Astrocyte of the cerebellum (primary cell): ENCODE data around the gene H6PD.
"Not testable (repeated sequence)": the region's sequence is repeated elsewhere in the genome, so short reads cannot be mapped to it uniquely, and the experiment has no call there.

Experiments used
- DNase-seq: peaks from one replicate; pipeline ENCODE4 v3.0.0-alpha.2; 2011; ENCODE audit warnings: low read depth
- H3K4me3 ChIP-seq: 2 replicates; pipeline ENCODE4 v1.5.1; 2011; ENCODE audit warnings: mild to moderate bottlenecking, low read depth, low read length, moderate library complexity
- in situ Hi-C: cut with HindIII; loops from 2 replicates; pipeline ENCODE4 v1.10.0; 2017; ENCODE audit warnings: low sequenced_read_pairs
- TF ChIP-seq, protein P1 (sequence below): IDR thresholded peaks from 2 replicates; pipeline ENCODE4 v1.5.1; 2012; ENCODE audit warnings: low read length, low read depth, moderate library complexity, mild to moderate bottlenecking; ENCODE audit errors: missing control alignments

H6PD gene

DNA sequence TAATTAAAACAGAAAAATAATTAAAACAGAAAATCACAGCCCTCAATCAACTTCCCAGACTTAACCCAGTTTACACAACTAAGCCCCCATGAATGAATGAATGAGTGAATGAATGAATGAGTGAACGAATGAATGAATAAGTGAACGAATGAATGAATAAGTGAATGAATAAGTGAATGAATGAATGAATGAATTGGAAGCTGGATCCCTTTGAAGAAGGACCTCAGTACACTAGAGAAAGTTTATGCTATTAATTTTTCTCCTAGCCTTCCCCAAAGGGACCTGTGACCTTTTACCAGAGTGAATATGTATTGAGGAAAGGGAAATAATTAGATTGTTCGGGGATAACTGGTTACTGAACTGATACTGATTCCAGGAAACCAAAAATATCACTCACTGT is 63.7 kb downstream of the H6PD start:
- TF ChIP-seq, protein P1, sequence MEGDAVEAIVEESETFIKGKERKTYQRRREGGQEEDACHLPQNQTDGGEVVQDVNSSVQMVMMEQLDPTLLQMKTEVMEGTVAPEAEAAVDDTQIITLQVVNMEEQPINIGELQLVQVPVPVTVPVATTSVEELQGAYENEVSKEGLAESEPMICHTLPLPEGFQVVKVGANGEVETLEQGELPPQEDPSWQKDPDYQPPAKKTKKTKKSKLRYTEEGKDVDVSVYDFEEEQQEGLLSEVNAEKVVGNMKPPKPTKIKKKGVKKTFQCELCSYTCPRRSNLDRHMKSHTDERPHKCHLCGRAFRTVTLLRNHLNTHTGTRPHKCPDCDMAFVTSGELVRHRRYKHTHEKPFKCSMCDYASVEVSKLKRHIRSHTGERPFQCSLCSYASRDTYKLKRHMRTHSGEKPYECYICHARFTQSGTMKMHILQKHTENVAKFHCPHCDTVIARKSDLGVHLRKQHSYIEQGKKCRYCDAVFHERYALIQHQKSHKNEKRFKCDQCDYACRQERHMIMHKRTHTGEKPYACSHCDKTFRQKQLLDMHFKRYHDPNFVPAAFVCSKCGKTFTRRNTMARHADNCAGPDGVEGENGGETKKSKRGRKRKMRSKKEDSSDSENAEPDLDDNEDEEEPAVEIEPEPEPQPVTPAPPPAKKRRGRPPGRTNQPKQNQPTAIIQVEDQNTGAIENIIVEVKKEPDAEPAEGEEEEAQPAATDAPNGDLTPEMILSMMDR, result no peak
- in situ Hi-C loops, result no loop called here
- H3K4me3 ChIP-seq, result no peak overlapping the region
- no peak for DNase-seq

DNA sequence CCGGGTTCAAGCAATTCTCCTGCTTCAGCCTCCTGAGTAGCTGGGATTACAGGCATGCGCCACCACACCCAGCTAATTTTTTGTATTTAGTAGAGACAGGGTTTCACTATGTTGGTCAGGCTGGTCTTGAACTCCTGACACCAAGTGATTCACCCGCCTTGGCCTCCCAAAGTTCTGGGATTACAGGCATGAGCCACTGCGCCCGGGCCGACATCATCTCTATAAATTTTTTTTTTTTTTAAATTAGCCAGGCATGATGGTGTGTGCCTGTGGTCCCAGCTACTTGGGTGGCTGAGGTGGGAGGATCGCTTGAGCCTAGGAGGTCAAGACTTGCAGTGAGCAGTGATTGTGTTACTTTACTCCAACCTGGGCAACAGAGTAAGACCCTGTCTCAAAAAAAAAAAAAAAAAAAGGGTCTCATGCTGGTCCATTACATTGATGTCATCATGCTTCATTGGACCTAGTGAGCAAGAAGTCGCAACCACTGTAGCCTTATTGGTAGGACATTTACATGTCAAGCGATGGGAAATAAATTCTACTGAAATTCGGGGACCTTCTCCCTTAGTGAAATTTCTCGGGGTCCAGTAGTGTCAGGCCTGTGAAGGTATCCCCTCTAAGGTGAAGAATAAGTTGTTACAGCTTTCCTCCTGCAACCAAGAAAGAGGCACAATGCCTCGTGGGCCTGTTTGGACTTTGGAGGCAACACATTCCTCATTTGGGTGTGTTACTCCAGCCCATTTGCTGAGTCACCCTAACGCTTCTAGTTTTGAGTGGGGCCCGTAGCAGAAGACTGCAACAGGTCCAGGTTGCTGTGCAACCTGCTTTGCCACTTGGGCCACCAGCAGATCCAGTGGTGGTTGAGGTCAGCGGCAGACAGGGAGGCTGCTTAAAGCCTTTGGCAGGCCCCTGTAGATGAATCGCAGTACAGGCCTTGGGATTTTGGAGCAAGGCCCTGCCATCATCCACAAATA is 65.3 kb downstream of the H6PD start:
- DNase-seq, H3K4me3 ChIP-seq, in situ Hi-C loops: not testable (repeated sequence)

DNA sequence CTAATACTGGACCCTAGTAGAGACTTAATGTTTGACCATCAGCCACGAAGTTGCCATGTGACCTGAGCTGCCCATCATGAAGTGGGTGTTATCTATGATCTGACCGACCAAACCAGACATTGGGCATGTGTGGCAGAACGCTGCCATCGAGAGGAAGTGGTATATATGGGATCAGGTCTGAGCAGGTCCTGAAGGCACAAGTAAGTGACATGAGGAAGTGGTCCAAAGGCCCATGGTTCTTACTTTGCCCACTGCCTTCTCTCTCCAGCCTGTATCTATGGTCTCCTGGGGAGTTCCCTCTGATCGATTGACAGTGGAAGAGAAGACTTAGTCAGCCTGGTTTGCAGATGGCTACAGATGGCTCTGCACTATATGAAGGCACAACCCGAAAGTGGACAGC is 66.0 kb downstream of the H6PD start:
- H3K4me3 ChIP-seq, result no peak overlapping the region
- TF ChIP-seq, protein P1, result no peak
- no peak for DNase-seq
- in situ Hi-C loops, result no loop called here

DNA sequence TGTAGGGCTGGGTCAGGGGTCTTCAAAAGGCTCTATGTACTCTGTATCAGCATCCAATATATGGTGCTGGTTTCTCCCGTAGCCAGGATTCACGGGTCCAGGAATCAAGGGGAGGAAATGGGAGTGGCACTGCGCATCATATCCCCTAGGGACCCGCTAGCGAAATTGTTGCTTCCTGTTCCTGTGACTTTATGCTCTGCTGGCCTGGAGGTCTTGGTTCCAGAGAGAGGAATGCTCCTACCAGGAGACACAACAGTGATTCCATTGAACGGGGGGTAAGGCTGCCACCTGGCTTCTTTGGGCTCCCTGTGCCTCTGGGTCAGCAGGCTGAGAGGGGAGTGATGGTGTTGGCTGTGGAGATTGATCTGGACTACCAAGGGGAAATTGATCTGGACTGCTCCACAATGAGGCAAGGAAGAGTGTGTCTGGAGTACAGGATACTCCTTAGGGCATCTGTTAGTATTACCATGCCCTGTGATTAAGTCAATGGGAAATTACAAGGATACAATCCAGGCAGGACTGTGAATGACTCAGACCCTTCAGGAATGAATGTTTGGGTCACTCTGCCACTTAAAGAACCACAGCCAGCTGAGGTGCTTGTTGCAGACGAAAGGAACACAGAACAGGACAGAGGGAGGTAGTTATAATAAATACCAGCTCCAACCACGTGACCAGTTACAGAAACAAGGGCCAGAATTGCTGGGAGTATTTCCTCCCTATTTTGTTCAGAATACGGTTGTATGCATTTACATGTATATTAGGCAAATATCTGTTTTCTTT is 68.4 kb downstream of the H6PD start:
- DNase-seq, result peak; percentile 90
- in situ Hi-C loops, result no loop called here
- TF ChIP-seq, protein P1, result no peak
- H3K4me3 ChIP-seq, result no peak overlapping the region

DNA sequence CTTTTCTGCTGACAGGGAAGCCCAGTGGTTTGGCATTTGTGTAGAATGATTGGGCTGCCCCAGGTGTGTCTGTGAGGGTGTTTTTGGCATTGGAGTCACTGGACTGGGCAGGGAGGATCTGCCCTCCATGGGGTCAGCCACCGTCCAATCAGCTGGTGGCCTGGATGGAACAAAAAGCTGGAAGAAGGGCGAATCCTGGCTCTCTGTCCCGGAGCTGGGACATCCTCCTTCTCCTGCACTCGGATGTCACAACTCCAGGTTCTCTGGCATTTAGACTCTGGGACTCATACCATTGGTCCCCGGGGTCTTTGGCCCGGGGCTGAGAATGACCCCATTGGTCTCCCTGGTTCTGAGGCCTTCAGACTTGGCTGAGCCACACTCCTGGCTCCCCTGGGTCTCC is 69.3 kb downstream of the H6PD start:
- in situ Hi-C loops, result no loop called here
- no peak for DNase-seq
- TF ChIP-seq, protein P1, result no peak
- H3K4me3 ChIP-seq, result no peak overlapping the region

DNA sequence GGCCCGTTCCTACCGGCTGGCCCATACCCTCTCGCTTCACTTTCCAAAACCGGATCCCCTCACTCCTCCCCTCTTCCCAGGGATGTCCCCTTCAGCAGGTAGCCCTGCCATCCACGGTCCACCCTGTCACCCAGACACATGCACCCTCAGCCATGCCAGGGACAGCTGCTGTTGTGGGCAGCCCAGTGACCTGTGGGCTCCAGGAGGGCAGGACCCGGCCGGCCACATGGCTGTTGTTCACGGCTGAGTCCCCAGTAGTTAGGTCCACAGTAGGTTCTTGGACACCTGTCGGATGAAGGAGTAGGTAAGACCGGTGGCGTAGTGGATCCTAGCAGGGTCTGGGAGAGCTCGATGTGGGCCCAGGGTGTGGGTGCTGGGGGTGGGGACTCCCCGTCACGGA is 70.6 kb downstream of the H6PD start:
- in situ Hi-C loops, result no loop called here
- no peak overlapping the region for H3K4me3 ChIP-seq
- no peak for DNase-seq
- TF ChIP-seq, protein P1, result no peak

DNA sequence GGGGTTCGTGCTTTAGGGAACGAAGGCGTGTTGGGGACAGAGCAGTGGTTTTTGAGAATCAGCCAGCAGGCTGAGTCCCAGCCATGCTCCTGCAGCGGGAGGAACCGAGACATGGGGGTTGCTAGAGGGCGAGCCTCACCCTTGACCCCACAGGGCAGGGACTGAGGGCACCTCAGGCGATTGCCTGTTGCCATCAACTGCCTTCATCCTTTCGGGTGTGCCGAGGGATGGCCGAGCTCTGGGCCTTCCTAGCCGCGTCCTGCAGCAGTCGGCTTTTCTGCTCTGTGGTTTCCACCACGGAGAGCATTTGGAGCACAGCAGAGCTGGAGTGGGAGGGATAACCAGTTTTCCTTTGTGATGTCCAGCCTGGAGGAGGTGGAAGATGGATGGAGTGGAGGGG is 71.4 kb downstream of the H6PD start:
- H3K4me3 ChIP-seq, result no peak overlapping the region
- no peak for DNase-seq
- in situ Hi-C loops, result no loop called here
- TF ChIP-seq, protein P1, result no peak
